Lung (tissue), 12 donors: ENCODE measurements around the gene TEAD1. TPM values are rescaled to one million over a fixed set of nuclear protein-coding genes. Genes with fewer than 3 reads are reported as not detected.

Source experiments
- ATAC-seq: fragments of 200-7000 bp; cut with Tn5 transposase; one replicate; pipeline ENCODE4 v1.9.1; 2020; ENCODE audit warnings: moderate number of reproducible peaks; ENCODE audit not compliant: insufficient read depth, low FRiP score
- DNase-seq, 3 donors: peaks; one replicate each; pipeline ENCODE4 v3.0.0-alpha.2; 2013 to 2017
- H3K27ac ChIP-seq, 2 donors: one replicate each; pipeline ENCODE4 v1.5.1; 2013; ENCODE audit warnings: mild to moderate bottlenecking in 2 of 2, moderate library complexity in 2 of 2, control low read depth in 1 of 2, inconsistent platforms in 1 of 2, low read depth in 1 of 2, low read length in 1 of 2
- H3K27me3 ChIP-seq, 3 donors: one replicate each; pipeline ENCODE4 v1.5.1; 2013; ENCODE audit warnings: low read length in 2 of 3; ENCODE audit not compliant: control insufficient read depth in 3 of 3, insufficient read depth in 3 of 3
- H3K36me3 ChIP-seq, 4 donors: one replicate each; pipeline ENCODE4 v1.5.1; 2013; ENCODE audit warnings: low read length in 4 of 4, mild to moderate bottlenecking in 1 of 4, moderate library complexity in 1 of 4; ENCODE audit not compliant: control insufficient read depth in 4 of 4, insufficient read depth in 4 of 4
- H3K4me1 ChIP-seq, 5 donors: one replicate each; pipeline ENCODE4 v1.5.1; 2013; ENCODE audit warnings: low read length in 5 of 5, mild to moderate bottlenecking in 2 of 5, moderate library complexity in 1 of 5; ENCODE audit not compliant: control insufficient read depth in 5 of 5, insufficient read depth in 5 of 5
- H3K4me3 ChIP-seq: one replicate; pipeline ENCODE4 v1.5.1; 2013; ENCODE audit warnings: mild to moderate bottlenecking, control low read depth, moderate library complexity
- H3K9ac ChIP-seq, 2 donors: one replicate each; pipeline ENCODE4 v1.5.1; 2013; ENCODE audit warnings: low read length in 2 of 2, control low read depth in 1 of 2; ENCODE audit not compliant: insufficient read depth in 1 of 2
- H3K9me3 ChIP-seq, 4 donors: one replicate each; pipeline ENCODE4 v1.5.1; 2013; ENCODE audit warnings: low read length in 3 of 4, mild to moderate bottlenecking in 1 of 4, moderate library complexity in 1 of 4; ENCODE audit not compliant: control insufficient read depth in 4 of 4, insufficient read depth in 3 of 4
- WGBS, 2 donors: extraction: QIAGEN DNeasy Blood & Tissue Kit; methylation state at CpG; one replicate each; pipeline ENCODE4 v1.1.7; 2013; 5-methylcytosine and 5-hydroxymethylcytosine counted together
- polyA plus RNA-seq, 2 donors: library from polyadenylated mRNA; stranded (reverse); fragments of 200-250 nt; gene quantifications; one replicate each; pipeline ENCODE4 v1.2.1, GENCODE V29; 2013
- total RNA-seq, 2 donors: library from RNA; depleted of rRNA in 1 of 2; stranded (reverse); fragments of >200 nt in 1 of 2; gene quantifications; one replicate each; pipeline ENCODE4 v1.2.1, GENCODE V29; 2014 to 2021
- TF ChIP-seq, protein P1 (sequence below): IDR thresholded peaks from 2 replicates; pipeline ENCODE4 v1.5.1; 2012; ENCODE audit warnings: mild to moderate bottlenecking; ENCODE audit errors: control extremely low read depth, extremely low read depth
- donor health status: control.
- donor health status: control.
- donor health status: Bipolar disorder and iron deficiency.
- donor health status: healthy.
- donor health status: DM: yes; HTN: yes; CAD: no.

Gene TEAD1
- total and polyA plus RNA-seq, 4 donors = 7.7 to 141 (median 38.8) TPM

DNA sequence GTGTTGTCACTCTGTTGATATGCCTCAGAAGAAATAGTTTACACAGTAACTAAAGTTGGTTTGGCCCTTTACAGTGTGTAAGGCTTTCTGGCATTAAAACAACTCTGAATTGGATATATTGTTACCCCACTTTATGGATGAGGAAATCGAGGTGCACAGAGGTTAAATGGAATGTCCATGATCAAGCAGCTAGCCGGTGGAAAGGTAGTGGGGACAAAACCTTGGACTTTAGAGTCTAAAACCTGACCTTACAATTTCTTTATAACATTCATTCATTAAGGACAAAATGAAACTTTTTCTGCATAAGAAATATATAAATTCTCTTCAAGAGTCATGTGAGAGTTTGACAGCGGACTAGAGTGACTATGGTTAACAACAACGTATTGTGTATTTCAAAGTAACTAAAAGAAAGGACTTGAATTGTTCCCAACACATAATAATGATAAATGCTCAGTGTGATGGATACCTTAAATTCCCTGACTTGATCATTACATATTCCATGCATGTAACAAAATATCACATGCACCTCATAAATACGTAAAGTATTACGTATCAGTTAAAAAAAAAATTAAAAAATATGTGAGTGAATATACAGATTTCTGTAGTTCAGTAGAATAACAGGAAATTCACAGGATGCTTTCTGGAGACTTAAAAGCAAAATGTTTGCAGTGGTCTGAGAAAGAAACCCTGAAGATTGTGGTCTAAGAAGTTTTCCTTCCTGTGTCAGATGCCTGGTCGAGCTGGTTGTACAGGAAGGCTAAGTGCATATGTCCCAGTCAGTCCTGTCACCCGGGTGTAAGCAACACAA is 51.0 kb downstream of the TEAD1 start:
- Histone ChIP-seq H3K27me3 (no peaks in the 10 kb centered on the region), H3K9me3 (no peaks in the 10 kb centered on the region), H3K4me1 (peaks cover 22 to 64% (median 43%) of the 10 kb centered on the region in 5 donors), H3K36me3 (peaks cover 0 to 3% (median 0%) of the 10 kb centered on the region in 4 donors), H3K27ac (peak overlapping the region; percentile 10 to 94), H3K9ac (peak overlapping the region in 1 of 2 donors; percentile 7), H3K4me3 (no peak overlapping the region)
- no peak for ATAC-seq
- 51 to 60% methylated on average over 8 of the region's 8 CpGs for WGBS, 2 donors
- DNase-seq = peak in 2 of 3 donors; percentile 36 to 49
- TF ChIP-seq, protein P1, sequence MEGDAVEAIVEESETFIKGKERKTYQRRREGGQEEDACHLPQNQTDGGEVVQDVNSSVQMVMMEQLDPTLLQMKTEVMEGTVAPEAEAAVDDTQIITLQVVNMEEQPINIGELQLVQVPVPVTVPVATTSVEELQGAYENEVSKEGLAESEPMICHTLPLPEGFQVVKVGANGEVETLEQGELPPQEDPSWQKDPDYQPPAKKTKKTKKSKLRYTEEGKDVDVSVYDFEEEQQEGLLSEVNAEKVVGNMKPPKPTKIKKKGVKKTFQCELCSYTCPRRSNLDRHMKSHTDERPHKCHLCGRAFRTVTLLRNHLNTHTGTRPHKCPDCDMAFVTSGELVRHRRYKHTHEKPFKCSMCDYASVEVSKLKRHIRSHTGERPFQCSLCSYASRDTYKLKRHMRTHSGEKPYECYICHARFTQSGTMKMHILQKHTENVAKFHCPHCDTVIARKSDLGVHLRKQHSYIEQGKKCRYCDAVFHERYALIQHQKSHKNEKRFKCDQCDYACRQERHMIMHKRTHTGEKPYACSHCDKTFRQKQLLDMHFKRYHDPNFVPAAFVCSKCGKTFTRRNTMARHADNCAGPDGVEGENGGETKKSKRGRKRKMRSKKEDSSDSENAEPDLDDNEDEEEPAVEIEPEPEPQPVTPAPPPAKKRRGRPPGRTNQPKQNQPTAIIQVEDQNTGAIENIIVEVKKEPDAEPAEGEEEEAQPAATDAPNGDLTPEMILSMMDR = no peak

DNA sequence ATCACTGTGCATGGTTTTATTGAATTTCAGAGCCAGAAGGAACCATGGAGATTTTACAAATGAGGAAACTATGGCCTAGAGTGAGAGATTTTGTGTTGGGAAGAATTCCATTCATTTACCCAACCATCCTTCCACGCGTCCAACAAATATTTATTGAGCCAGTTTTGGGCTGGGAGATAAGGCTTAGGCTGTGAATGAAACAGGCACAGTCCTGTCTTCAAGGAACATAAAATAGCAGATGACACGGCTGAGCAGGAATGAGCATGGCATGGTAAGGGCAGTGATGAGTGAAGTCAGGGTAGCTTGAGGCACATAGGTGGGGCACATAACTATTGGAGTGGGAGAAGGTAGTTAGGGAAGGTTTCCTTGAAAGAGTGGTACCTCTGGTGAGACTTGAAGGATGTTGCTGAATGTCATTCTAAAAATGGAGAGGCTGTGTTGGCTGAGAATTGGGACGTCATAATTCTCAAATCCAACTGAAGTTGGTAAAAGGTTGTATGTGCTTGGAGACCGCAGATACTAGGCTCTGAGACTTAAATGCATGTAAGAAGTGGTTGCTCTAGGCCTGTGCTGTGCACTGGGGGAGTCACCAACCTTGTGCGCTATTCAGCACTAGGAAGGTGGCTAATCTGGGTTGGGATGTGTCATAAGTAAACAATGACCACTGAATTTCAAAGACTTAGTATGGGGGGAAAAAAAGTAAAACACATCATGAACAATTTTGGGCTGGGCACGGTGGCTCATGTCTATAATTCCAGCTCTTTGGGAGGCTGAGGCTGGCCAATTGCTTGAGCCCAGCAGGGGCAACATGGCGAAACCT is 51.9 kb downstream of the TEAD1 start:
- H3K4me3 ChIP-seq = no peak overlapping the region
- peaks cover 0 to 3% (median 0%) of the 10 kb centered on the region in 4 donors for H3K36me3 ChIP-seq
- ATAC-seq (no peak), DNase-seq (no peak)
- peaks cover 19 to 60% (median 41%) of the 10 kb centered on the region in 5 donors for H3K4me1 ChIP-seq
- H3K9me3 ChIP-seq = no peaks in the 10 kb centered on the region
- TF ChIP-seq, protein P1 = no peak
- peak overlapping the region in 1 of 2 donors; percentile 55 for H3K27ac ChIP-seq
- no peaks in the 10 kb centered on the region for H3K27me3 ChIP-seq
- no peak overlapping the region for H3K9ac ChIP-seq
- WGBS, 2 donors = 78% methylated on average over 8 of the region's 8 CpGs

DNA sequence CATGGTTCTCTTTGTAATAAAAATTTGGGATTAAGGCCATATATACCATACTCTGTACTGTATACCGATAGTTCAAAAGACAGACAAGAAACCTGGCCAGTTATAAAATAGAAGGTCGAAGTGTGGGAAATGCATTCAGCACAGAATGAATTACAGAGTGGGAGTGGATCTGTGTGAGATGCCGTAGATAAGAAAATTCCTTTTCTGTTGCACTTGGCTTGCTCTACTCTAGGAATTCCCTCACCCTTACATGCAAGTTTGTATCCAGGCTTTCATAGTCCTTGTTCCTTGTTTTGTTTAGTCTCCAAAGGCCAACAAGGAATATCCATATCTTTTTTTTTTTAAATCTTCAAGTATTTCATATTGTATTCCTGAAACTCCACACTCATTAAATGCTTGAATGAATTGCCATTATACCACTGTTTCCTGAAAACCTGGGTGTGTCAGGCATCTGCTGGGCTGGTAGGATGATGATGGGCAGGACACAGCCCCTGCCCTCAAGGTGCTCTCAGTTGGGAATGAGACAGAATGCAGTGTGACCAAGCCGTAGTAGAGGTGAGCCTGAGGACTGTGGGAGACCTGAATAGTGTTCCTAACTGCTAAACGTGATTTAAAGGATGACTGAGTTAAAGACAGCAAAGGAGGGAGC is 53.5 kb downstream of the TEAD1 start:
- Histone ChIP-seq H3K36me3 (no peaks in the 10 kb centered on the region), H3K27me3 (no peaks in the 10 kb centered on the region), H3K4me3 (no peak overlapping the region), H3K27ac (no peak overlapping the region), H3K9me3 (no peaks in the 10 kb centered on the region), H3K4me1 (peaks cover 16 to 50% (median 42%) of the 10 kb centered on the region in 5 donors), H3K9ac (no peak overlapping the region)
- ATAC-seq = no peak
- 56 to 70% methylated on average over 5 of the region's 5 CpGs for WGBS, 2 donors
- TF ChIP-seq, protein P1 = no peak
- peak in 1 of 3 donors; percentile 47 for DNase-seq
